ENCODE results near the gene RUNX3.
"Not testable (repeated sequence)": the region's sequence is repeated elsewhere in the genome, so short reads cannot be mapped to it uniquely, and the experiment has no call there.

The RUNX3 gene

GRCh38 chr1:24894002-24894401 is 36.1 kb downstream of the RUNX3 start:
- no peak overlapping the region for H3K4me3 ChIP-seq (replicated peaks; ENCODE audit: low read depth, low read length)
- TF ChIP-seq, protein P1, sequence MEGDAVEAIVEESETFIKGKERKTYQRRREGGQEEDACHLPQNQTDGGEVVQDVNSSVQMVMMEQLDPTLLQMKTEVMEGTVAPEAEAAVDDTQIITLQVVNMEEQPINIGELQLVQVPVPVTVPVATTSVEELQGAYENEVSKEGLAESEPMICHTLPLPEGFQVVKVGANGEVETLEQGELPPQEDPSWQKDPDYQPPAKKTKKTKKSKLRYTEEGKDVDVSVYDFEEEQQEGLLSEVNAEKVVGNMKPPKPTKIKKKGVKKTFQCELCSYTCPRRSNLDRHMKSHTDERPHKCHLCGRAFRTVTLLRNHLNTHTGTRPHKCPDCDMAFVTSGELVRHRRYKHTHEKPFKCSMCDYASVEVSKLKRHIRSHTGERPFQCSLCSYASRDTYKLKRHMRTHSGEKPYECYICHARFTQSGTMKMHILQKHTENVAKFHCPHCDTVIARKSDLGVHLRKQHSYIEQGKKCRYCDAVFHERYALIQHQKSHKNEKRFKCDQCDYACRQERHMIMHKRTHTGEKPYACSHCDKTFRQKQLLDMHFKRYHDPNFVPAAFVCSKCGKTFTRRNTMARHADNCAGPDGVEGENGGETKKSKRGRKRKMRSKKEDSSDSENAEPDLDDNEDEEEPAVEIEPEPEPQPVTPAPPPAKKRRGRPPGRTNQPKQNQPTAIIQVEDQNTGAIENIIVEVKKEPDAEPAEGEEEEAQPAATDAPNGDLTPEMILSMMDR (IDR thresholded peaks at IDR 0.05; ENCODE audit: low read length, missing control alignments), result no peak
- DNase-seq (ENCODE audit: low read depth), result no peak

GRCh38 chr1:24893431-24893830 is 36.6 kb downstream of the RUNX3 start:
- TF ChIP-seq, protein P1 (IDR thresholded peaks at IDR 0.05; ENCODE audit: low read length, missing control alignments), result no peak
- DNase-seq (ENCODE audit: low read depth), result no peak
- no peak overlapping the region for H3K4me3 ChIP-seq (replicated peaks; ENCODE audit: low read depth, low read length)

GRCh38 chr1:24892188-24893153 is 37.6 kb downstream of the RUNX3 start:
- H3K4me3 ChIP-seq (replicated peaks; ENCODE audit: low read depth, low read length), result no peak overlapping the region
- TF ChIP-seq, protein P1 (IDR thresholded peaks at IDR 0.05; ENCODE audit: low read length, missing control alignments), result no peak
- no peak for DNase-seq (ENCODE audit: low read depth)

- DNase-seq (ENCODE audit: low read depth); H3K4me3 ChIP-seq (replicated peaks; ENCODE audit: low read depth, low read length): not testable (repeated sequence)
Observed at GRCh38 chr1:24891367-24891766, 38.7 kb downstream of the RUNX3 start.

GRCh38 chr1:24890887-24891286 is 39.2 kb downstream of the RUNX3 start:
- no peak overlapping the region for H3K4me3 ChIP-seq (replicated peaks; ENCODE audit: low read depth, low read length)
- no peak for DNase-seq (ENCODE audit: low read depth)
- TF ChIP-seq, protein P1 (IDR thresholded peaks at IDR 0.05; ENCODE audit: low read length, missing control alignments), result no peak

DNA sequence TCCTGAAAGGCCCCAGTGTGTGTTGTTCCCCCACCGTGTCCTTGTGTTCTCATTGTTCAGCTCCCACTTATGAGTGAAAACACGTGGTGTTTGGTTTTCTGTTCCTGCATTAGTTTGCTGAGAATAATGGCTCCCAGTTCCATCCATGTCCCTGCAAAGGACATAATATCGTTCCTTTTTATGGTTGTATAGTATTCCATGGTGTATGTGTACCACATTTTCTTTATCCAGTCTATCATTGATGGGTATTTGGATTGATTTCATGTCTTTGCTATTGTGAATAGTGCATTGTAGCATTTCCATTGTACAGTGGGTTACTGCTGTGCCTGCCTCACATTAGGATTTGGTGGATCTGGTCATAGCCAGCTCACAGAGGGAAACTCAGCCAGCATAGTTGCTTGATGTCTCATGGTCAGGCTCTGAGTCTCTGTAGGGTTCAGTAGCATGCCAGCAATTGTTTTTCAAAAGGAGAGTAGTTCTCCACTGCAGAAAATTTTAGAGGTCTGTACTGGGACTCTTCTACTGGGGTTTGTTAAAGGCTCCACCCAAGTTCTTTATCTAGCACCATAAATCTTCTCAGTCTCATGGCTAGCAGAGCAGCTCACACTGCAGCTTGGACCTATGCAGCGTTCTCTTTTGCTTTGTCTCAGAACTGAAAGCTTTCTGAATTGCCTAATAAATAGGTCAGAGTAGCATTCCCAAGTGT is 41.0 kb downstream of the RUNX3 start:
- DNase-seq (ENCODE audit: low read depth), result peak; percentile 36
- no peak overlapping the region for H3K4me3 ChIP-seq (replicated peaks; ENCODE audit: low read depth, low read length)
- TF ChIP-seq, protein P1 (IDR thresholded peaks at IDR 0.05; ENCODE audit: low read length, missing control alignments), result no peak

All from fibroblast of pulmonary artery (primary cell).